ENCODE data around the gene CDK7.
"Not testable (repeated sequence)": the region's sequence is repeated elsewhere in the genome, so short reads cannot be mapped to it uniquely, and the experiment has no call there.

CDK7 gene

GRCh38 chr5:69237877-69238276 is 3.2 kb downstream of the CDK7 start:
- DNase-seq, result no peak

GRCh38 chr5:69238760-69239251 is 4.1 kb downstream of the CDK7 start:
- DNase-seq, result no peak

- no peak for DNase-seq
Observed at GRCh38 chr5:69242215-69242927, 7.7 kb downstream of the CDK7 start.

- no peak for DNase-seq
Observed at GRCh38 chr5:69245031-69245430, 10.3 kb downstream of the CDK7 start.

GRCh38 chr5:69248019-69248418 is 13.3 kb downstream of the CDK7 start:
- no peak for DNase-seq

- no peak for DNase-seq
Observed at GRCh38 chr5:69250593-69250992, 15.9 kb downstream of the CDK7 start.

GRCh38 chr5:69252437-69252836 is 17.8 kb downstream of the CDK7 start:
- no peak for DNase-seq

GRCh38 chr5:69255940-69256339 is 21.3 kb downstream of the CDK7 start:
- DNase-seq, result not testable (repeated sequence)

GRCh38 chr5:69257577-69257976 is 22.9 kb downstream of the CDK7 start:
- DNase-seq, result no peak

- DNase-seq, result no peak
Observed at GRCh38 chr5:69261034-69261433, 26.3 kb downstream of the CDK7 start.

- no peak for DNase-seq
Observed at GRCh38 chr5:69265931-69266330, 31.2 kb downstream of the CDK7 start.

GRCh38 chr5:69268899-69269298 is 34.2 kb downstream of the CDK7 start:
- DNase-seq, result no peak

- no peak for DNase-seq
Observed at GRCh38 chr5:69270840-69271239, 36.2 kb downstream of the CDK7 start.

GRCh38 chr5:69271376-69271775 is 36.7 kb downstream of the CDK7 start:
- no peak for DNase-seq

- no peak for DNase-seq
Observed at GRCh38 chr5:69275563-69275962, 40.9 kb downstream of the CDK7 start.

- DNase-seq, result no peak
Observed at GRCh38 chr5:69276422-69277174, 41.9 kb downstream of the CDK7 start.

GRCh38 chr5:69279517-69279916 is 44.8 kb downstream of the CDK7 start:
- no peak for DNase-seq

- no peak for DNase-seq
Observed at GRCh38 chr5:69281114-69281513, 46.4 kb downstream of the CDK7 start.

- no peak for DNase-seq
Observed at GRCh38 chr5:69284203-69284602, 49.5 kb downstream of the CDK7 start.

- DNase-seq, result no peak
Observed at GRCh38 chr5:69285448-69286116, 50.9 kb downstream of the CDK7 start.

GRCh38 chr5:69288069-69288468 is 53.4 kb downstream of the CDK7 start:
- DNase-seq, result no peak

- DNase-seq, result no peak
Observed at GRCh38 chr5:69288688-69289087, 54.0 kb downstream of the CDK7 start.

- DNase-seq, result no peak
Observed at GRCh38 chr5:69292306-69292705, 57.6 kb downstream of the CDK7 start.

- DNase-seq, result no peak
Observed at GRCh38 chr5:69293882-69294281, 59.2 kb downstream of the CDK7 start.

Measured in femur (tissue), 1 donor.